GM21737 (cell line): Measurements from ENCODE around the gene PLA2G15.

Experiments
- ATAC-seq: cut with Tn5 transposase; IDR thresholded peaks from one replicate; pipeline ENCODE4 v1.9.1; 2021; ENCODE audit warnings: mild to moderate bottlenecking, moderate library complexity; ENCODE audit not compliant: unreplicated experiment

Gene PLA2G15

GRCh38 chr16:68251832-68252231 is 6.7 kb downstream of the PLA2G15 start:
- ATAC-seq, result no peak

- ATAC-seq, result no peak
These were observed 7.2 kb downstream of the PLA2G15 start for GRCh38 chr16:68252383-68252782.

GRCh38 chr16:68253721-68254120 is 8.5 kb downstream of the PLA2G15 start:
- ATAC-seq, result no peak

- no peak for ATAC-seq
These were observed 10.5 kb downstream of the PLA2G15 start for GRCh38 chr16:68255712-68256111.

GRCh38 chr16:68257251-68257905 is 12.2 kb downstream of the PLA2G15 start:
- ATAC-seq, result peak; percentile 55

- peak; percentile 15 for ATAC-seq
These were observed 13.0 kb downstream of the PLA2G15 start for GRCh38 chr16:68257906-68258800.

- ATAC-seq, result no peak
These were observed 14.0 kb downstream of the PLA2G15 start for GRCh38 chr16:68259007-68259825.

GRCh38 chr16:68263559-68264127 is 18.5 kb downstream of the PLA2G15 start:
- peak; percentile 10 for ATAC-seq

- ATAC-seq, result peak; percentile 68
These were observed 19.2 kb downstream of the PLA2G15 start, which contains the start of gene SLC7A6 for GRCh38 chr16:68264128-68265077. TSS of gene SLC7A6 (plus strand) at chr16:68264526. CDS start at chr16:68274727, 10,201 bp downstream.

- ATAC-seq, result no peak
These were observed 20.1 kb downstream of the PLA2G15 start for GRCh38 chr16:68265078-68265920.

- ATAC-seq, result no peak
These were observed 22.6 kb downstream of the PLA2G15 start for GRCh38 chr16:68267612-68268405.

- no peak for ATAC-seq
These were observed 24.6 kb downstream of the PLA2G15 start for GRCh38 chr16:68269793-68270192.

GRCh38 chr16:68270353-68270752 is 25.2 kb downstream of the PLA2G15 start:
- no peak for ATAC-seq

GRCh38 chr16:68272507-68273209 is 27.5 kb downstream of the PLA2G15 start:
- no peak for ATAC-seq

GRCh38 chr16:68273459-68273858 is 28.3 kb downstream of the PLA2G15 start:
- ATAC-seq, result no peak

- ATAC-seq, result no peak
These were observed 28.7 kb downstream of the PLA2G15 start for GRCh38 chr16:68273896-68274295.

GRCh38 chr16:68274441-68274840 is 29.3 kb downstream of the PLA2G15 start:
- no peak for ATAC-seq
